GM18861 (cell line): ENCODE results near the gene CSNK1G1.
"Not testable (repeated sequence)": the region's sequence is repeated elsewhere in the genome, so short reads cannot be mapped to it uniquely, and the experiment has no call there.

Source experiments
- ATAC-seq: cut with Tn5 transposase; IDR thresholded peaks from one replicate; pipeline ENCODE4 v1.9.1; 2021; ENCODE audit not compliant: unreplicated experiment

Gene CSNK1G1

GRCh38 chr15:64355944-64356709, at the start of gene CSNK1G1:
Gene CSNK1G1 (minus strand): TSS chr15:64356173. CDS start chr15:64300499, 55,674 bp downstream.
- peak; percentile 89 for ATAC-seq

GRCh38 chr15:64400583-64400982, 44.6 kb upstream of the CSNK1G1 start:
- no peak for ATAC-seq

GRCh38 chr15:64398575-64398974, 42.6 kb upstream of the CSNK1G1 start:
- no peak for ATAC-seq

GRCh38 chr15:64396789-64397188, 40.8 kb upstream of the CSNK1G1 start:
- ATAC-seq, result no peak

DNA sequence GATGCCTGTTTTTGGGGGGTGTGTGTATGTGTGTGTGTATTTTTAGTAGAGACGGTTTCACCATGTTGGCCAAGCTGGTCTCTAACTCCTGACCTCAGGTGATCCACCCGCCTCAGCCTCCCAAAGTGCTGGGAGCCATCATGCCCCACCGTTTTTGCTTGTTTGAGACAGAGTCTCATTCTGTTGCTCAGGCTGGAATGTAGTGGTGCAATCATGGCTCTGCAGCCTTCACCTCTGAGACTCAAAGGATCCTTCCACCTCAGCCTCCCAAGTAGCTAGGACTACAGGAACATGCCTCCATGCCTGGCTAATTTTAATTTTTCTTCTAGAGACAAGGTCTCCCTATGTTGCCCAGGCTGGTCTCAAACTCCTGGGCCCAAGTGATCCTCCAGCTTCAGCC, 36.5 kb upstream of the CSNK1G1 start:
- ATAC-seq, result not testable (repeated sequence)

DNA sequence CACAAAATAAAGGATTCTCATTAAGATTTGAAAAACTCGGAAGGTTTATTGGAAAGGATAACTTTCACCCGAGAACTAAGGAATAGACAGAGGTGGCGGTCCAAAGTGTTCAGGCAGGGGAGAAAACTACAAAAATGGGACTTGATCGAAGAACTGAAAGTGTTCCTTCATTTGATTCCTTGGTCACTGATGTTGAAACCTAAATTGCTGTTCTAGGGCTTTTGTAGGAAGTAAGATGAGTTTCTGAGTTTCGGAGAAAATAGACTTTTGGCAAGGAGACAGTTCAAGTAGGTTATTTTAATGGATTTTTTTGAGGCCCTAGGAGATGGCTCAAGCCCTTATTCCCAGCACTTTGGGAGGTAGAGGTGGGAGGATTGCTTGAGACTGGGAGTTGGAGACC, 33.1 kb upstream of the CSNK1G1 start:
- ATAC-seq, result no peak

DNA sequence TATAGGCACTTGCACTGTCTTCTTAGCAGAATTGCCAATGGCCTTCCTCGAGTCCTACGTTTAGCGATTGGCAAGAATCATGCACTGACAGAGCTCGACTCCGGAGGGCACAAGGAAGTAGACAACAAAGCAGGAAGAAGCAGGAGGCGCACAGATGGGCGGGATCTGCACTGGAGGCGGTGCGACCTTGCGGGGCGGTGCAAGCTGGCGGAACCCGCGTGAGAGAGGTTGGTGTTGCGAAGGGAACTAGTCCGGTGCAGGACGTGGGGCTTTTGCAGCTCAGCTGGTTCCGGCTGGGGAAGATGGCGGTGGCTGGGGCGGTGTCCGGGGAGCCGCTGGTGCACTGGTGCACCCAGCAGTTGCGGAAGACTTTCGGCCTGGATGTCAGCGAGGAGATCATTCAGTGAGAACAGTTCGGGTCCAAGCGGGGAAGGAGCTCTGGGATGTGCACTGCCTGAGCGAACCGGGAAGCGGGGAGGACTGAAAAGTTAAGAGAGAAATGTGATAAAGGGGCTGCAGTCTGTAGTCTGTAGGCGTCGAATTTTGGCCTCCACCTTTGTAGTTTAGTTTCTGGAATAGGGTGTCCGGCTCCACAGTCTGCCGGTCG, 31.7 kb upstream of the CSNK1G1 start, which contains the start of gene TRIP4:
TSS of gene TRIP4 (plus strand) at position 275 of the 607 bp plus-strand sequence. CDS start at position 303, 28 bp downstream.
- ATAC-seq, result peak; percentile 97

DNA sequence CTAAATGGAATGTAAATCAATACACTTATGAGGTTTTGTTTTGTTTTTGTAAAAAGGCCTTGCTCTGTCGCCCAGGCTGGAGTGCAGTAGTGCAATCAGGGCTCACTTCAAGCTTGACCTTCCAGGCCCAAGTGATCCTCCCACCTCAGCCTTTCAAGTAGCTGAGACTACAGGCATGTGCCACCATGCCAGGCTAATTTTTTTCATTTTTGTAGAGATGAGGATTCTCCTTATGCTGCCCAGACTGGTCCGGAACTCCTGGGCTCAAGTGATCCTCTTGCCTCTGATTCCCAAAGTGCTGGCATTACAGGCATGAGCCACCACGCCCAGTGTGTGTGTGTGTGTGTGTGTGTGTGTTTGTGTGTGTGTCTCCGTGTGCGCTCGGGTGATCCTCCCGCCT, 30.3 kb upstream of the CSNK1G1 start:
- no peak for ATAC-seq

- no peak for ATAC-seq
These were observed 27.8 kb upstream of the CSNK1G1 start for GRCh38 chr15:64383760-64384159.

DNA sequence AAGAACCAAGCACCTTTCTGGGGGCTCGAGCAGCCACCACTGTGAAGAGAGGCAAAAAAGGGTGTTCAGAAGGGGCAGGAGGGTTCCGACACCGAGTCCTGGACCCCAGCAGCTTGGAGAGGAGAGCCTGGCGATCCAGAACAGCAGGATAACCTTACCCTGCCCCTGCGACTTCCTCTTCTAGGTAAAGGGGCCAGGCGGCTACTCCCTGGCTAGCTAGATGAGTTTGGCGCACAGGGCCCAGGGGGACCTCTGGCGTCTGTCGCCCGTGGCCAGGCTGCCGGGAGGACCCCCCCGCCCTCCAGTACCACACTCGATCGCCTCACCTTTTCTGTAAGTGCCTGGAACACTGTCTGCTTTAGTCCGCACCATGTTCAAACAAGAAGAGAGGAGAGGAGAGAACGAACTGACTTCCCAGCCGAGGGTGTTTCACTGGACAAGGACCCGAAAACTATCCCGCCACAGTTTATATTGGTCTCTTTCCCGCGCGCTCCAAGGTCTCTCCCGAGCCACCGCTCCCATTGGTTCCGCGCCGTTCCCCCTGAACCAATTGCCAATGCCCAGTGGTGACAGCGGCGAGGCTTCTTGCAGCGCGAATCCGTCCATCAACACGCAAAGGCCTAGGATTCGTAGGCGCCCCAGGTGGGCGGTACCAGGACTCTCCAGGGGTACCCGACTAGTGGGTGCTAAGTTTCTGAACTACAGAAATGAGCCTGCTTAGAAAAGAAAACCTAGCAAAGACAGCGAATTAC, 25.2 kb upstream of the CSNK1G1 start, which contains the start of gene PCLAF:
TSS of gene PCLAF (minus strand) at position 442 of the 752 bp plus-strand sequence. CDS start at position 372, 70 bp downstream.
- ATAC-seq, result peak; percentile 94

DNA sequence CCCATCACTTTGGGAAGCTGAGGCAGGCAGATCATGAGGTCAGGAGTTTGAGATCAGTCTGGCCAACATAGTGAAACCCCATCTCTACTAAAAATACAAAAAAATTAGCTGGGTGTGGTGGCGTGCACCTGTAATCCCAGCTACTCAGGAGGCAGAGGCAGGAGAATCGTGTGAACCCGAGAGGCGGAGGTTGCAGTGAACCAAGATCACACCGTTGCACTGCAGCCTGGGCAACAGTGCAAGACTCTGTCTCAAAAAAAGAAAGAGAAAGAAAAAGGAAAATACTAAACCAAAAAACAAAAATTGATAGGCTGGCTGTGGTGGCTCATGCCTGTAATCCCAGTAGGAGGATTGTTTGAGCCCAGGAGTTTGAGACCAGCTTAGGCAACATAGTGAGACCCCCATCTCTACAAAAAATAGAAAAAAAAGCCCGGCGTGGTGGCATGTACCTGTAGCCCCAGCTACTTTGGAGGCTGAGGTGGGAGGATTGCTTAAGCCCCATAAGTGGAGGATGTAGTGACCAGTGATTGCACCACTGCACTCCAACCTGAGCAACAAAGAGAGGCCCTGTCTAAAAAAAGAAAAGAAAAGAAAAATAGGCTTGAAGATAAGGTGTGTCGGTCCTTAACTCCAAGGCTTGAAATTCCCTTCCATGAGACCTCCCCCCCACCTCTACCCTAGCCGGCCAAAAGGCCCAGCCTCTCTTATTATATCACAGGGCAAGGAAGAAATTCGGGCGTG, 24.3 kb upstream of the CSNK1G1 start:
- not testable (repeated sequence) for ATAC-seq

- no peak for ATAC-seq
These were observed 23.4 kb upstream of the CSNK1G1 start for GRCh38 chr15:64379216-64379960.

DNA sequence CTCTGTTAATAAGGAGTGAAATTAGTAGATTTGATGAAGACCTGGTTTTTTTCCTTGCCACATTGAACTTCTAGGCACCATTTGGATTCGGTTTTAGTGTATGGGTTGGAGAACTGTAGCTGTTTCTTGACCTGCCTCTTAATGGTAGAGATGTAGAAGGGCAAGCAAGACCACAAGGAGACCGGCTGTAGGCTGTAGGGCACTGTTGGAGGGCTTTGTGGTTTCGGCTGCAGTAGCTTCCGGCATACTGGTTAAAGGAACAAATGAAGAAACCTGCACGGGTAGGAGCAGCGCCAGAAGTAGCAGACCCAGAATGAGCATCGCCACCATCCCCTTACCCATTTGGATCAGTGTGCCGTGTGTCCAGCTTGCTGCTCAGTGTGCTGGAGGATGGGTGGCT, 17.4 kb upstream of the CSNK1G1 start:
- ATAC-seq, result no peak

DNA sequence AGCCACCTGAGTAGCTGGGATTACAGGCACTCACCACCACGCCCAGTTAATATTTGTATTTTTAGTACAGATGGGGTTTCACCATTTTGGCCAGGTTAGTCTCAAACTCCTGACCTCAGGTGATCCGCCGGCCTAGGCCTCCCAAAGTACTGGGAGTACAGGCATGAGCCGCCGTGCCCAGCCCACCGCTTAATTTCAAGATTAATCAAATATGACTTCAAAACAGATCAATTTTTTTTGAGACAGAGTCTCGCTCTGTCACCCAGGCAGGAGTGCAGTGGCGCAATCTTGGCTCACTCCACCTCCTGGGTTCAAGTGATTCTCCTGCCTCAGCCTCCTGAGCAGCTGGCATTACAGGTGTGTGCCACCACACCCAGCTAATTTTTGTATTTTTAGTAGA, 15.4 kb upstream of the CSNK1G1 start:
- not testable (repeated sequence) for ATAC-seq

DNA sequence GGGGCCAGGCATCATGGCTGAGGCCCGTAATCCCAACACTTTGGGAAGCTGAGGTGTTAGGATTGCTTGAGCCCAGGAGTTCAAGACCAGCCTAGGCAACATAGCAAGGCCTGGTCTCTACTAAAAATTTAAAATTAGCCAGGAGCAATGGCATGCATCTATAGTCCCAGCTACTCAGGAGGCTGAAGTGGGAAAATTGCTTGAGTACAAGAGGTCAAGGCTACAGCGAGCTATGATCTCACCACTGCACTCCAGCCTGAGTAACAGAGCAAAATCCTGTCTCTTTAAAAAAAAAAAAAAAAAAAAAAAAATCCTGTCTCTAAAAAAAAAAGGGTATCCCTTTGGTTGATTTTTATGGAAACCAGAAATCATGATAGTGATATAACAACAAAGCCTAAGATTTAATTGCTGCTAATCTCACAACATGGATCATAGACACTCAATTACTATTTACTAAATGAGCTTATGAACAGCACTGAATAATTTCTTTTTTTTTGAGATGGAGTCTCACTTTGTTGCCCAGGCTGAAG, 13.2 kb upstream of the CSNK1G1 start:
- ATAC-seq, result no peak

GRCh38 chr15:64361259-64361658, 5.3 kb upstream of the CSNK1G1 start:
- ATAC-seq, result no peak

DNA sequence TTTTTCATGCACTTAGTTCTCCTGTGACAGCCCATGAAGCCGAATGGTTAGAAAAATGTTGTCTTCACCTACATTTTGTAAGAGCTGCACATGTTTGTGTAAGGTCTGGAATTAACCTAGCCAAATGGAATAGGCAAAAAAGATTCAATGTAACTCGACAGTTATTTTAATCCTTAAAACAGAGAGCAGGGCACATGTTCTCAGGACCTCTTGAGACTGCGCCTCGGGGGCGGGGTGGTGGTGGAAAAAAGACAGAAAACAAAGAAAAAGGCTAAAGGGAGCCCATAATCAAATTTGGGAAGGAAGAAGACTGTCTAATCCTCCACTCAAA, 702 bp upstream of the CSNK1G1 start:
- no peak for ATAC-seq

- ATAC-seq, result no peak
These were observed 527 bp downstream of the CSNK1G1 start for GRCh38 chr15:64355348-64355943.

DNA sequence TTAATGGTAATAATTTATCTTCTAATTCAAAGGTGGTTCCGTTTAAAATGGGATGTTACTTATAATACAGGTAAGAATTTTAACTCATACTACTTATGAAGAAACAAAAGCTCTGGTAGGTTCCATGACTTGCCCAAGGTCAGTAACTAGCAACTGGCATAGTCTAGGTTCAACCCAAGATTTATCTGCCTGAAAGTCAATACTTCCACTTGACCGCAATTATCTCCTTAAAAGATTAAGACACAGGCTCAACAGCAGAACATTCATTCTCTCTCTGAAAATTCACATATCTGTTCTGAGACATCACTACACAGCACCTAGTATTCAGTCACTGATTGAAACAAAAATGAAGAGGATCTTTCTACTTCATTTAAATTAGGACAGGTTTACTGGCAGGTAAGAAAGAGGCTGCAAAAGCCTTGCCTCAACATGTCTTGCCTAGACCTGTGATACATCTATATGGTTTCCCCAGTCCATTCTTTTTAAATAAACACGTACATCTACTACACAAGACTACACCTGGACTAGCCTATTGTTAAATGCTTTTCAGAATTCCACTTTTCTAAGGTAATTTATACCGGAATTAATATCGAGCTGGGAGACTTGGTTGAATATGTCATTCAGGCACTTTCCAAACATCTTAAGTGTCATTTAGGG, 1.2 kb downstream of the CSNK1G1 start:
- ATAC-seq, result no peak
